ENCODE results near the gene MAP2K3.
"Not testable (repeated sequence)": the region's sequence is repeated elsewhere in the genome, so short reads cannot be mapped to it uniquely, and the experiment has no call there.

GRCh38 chr17:21319686-21320375, 35.3 kb downstream of the MAP2K3 start:
- TF ChIP-seq CTCF (IDR thresholded peaks at IDR 0.05); ZBTB43 (CRISPR knock-in tag; IDR thresholded peaks at IDR 0.05); ZNF416 (CRISPR knock-in tag; IDR thresholded peaks at IDR 0.05); ZNF671 (CRISPR knock-in tag; IDR thresholded peaks at IDR 0.05): not testable (repeated sequence)
- TF ChIP-seq, protein P1, sequence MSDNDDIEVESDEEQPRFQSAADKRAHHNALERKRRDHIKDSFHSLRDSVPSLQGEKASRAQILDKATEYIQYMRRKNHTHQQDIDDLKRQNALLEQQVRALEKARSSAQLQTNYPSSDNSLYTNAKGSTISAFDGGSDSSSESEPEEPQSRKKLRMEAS (CRISPR knock-in tag; IDR thresholded peaks at IDR 0.05), result not testable (repeated sequence)
- TF ChIP-seq, protein P2, sequence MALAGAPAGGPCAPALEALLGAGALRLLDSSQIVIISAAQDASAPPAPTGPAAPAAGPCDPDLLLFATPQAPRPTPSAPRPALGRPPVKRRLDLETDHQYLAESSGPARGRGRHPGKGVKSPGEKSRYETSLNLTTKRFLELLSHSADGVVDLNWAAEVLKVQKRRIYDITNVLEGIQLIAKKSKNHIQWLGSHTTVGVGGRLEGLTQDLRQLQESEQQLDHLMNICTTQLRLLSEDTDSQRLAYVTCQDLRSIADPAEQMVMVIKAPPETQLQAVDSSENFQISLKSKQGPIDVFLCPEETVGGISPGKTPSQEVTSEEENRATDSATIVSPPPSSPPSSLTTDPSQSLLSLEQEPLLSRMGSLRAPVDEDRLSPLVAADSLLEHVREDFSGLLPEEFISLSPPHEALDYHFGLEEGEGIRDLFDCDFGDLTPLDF (CRISPR knock-in tag; IDR thresholded peaks at IDR 0.05), result not testable (repeated sequence)

Measured in WTC11 (cell line).